Activated naive CD8-positive, alpha-beta T cell treated with anti-CD3 and anti-CD28 coated beads for 36 hours (primary cell): ENCODE measurements around the gene ANXA6. TPM values are rescaled to one million over a fixed set of nuclear protein-coding genes. Genes with fewer than 3 reads are reported as not detected.
A peak's percentile ranks its signal among the peaks of the same experiment; 100 is the strongest.

Source experiments
- DNase-seq: peaks from one replicate; pipeline ENCODE4 v3.0.0; 2021
- H3K27ac Mint-ChIP-seq: one replicate; pipeline ENCODE4 v1.8.0; 2022; ENCODE audit warnings: mild to moderate bottlenecking, moderate library complexity, mixed read lengths
- H3K27me3 Mint-ChIP-seq: one replicate; pipeline ENCODE4 v1.8.0; 2022; ENCODE audit warnings: mild to moderate bottlenecking, mixed read lengths
- H3K36me3 Mint-ChIP-seq: one replicate; pipeline ENCODE4 v1.8.0; 2021; ENCODE audit warnings: mild to moderate bottlenecking, mixed read lengths
- H3K4me1 Mint-ChIP-seq: one replicate; pipeline ENCODE4 v1.8.0; 2021; ENCODE audit warnings: mixed read lengths
- H3K4me3 Mint-ChIP-seq: one replicate; pipeline ENCODE4 v1.8.0; 2022; ENCODE audit warnings: mild to moderate bottlenecking, moderate library complexity, mixed read lengths
- H3K9me3 Mint-ChIP-seq: one replicate; pipeline ENCODE4 v1.8.0; 2022; ENCODE audit warnings: mixed read lengths
- total RNA-seq, 2 experiments: library from RNA; stranded (reverse); gene quantifications; one replicate each; pipeline ENCODE4 v1.2.3, GENCODE V29; 2021

Gene ANXA6
- total RNA-seq, 2 experiments from 2014 or later = 407 to 417 TPM

DNA sequence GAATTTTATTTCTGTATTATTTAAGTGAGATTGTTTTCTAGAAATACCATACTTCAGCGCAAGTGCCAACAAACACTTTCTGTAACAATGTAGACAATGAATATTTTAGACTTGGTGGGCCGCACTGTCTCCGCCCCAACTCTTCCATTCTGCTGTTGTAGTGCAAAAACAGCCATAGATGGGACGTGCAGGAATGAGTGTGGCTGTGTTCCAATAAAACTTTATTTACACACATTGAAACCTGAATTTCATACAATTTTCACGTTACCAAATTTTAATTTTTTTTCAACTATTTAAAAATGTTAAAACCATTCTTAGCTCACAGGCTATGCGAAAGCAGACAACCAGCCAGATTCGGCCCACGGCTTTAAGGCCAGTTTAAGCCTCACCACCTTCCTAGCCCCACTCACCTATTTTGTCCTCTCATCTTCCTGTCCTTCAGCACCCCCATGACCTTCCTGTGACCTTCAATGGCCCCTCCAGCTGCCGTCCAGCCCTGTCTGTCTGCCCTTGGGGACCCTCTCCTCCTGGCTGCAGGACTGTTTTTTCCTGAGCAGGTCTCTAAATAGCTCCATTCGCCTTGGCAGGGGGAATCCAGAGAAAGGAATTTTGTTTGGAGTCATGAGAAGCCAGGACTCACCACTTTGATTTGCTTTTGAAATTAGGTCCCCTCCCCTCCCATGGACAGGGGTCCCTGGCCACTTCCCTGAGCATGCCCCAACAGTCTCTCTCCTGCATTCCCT, 11.2 kb upstream of the ANXA6 start:
- DNase-seq = no peak
- Mint-ChIP-seq H3K36me3 (no peaks in the 10 kb centered on the region), H3K4me1 (peaks cover 17% of the 10 kb centered on the region), H3K27ac (no peak overlapping the region), H3K9me3 (no peaks in the 10 kb centered on the region), H3K27me3 (no peaks in the 10 kb centered on the region), H3K4me3 (no peak overlapping the region)

DNA sequence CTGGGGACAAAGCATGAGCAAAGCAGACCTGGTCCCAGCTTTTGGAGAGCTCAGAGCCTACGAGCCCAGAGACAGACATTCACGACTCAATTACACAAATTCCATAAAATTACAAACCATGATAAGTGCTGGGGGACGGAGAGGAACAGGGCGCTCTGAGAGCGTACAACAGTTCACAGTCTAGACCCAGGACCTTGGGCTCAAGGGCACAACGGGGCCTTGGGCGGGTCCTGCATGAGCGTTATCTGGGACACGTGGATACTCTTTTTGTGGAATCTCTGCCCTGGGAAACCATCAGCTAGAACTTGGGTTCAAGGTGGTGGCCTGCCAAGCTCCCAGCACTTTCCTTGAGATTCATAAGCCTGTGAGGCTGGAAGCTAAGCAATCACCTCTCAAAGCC, 9.4 kb upstream of the ANXA6 start:
- Mint-ChIP-seq H3K36me3 (no peaks in the 10 kb centered on the region), H3K27me3 (no peaks in the 10 kb centered on the region), H3K4me3 (no peak overlapping the region), H3K9me3 (no peaks in the 10 kb centered on the region), H3K4me1 (peaks cover 17% of the 10 kb centered on the region), H3K27ac (no peak overlapping the region)
- DNase-seq = no peak

DNA sequence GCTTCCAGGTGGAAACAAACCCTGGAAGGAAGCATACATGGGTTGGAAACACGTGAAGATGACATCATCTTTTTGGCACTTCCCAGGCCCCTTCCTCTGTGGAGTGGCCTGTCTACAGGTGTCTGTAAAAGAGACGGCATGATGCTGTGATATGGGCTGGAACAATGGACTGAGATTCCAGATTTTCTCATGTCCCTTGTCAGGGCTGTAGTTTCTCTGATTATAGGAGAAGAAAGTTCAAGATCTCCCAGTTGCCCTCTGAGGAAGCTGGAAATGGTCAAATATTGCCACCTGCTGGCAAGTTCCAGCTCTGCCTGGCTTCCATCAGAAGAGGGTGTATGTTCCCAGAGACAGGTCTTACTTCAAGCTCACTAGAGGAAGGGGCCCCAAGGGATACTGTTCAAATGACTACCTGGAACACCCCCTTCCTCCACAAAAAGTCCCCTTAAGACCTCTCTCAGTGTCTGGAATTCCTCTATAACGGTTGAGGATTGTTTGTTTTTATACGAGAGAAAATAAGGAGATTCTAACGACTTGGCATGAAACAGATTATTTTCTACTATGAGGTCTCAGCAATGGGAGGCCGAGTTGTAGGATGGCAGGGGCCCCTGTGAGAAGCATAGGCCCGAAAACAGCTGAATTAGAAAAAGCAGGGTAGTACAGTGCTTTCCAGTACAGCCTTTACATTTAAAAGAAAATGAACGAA, 7.3 kb upstream of the ANXA6 start:
- no peaks in the 10 kb centered on the region for H3K9me3 Mint-ChIP-seq
- H3K27ac Mint-ChIP-seq = no peak overlapping the region
- H3K4me3 Mint-ChIP-seq = no peak overlapping the region
- no peaks in the 10 kb centered on the region for H3K36me3 Mint-ChIP-seq
- H3K4me1 Mint-ChIP-seq = peaks cover 10% of the 10 kb centered on the region
- H3K27me3 Mint-ChIP-seq = no peaks in the 10 kb centered on the region
- DNase-seq = peak; percentile 73

DNA sequence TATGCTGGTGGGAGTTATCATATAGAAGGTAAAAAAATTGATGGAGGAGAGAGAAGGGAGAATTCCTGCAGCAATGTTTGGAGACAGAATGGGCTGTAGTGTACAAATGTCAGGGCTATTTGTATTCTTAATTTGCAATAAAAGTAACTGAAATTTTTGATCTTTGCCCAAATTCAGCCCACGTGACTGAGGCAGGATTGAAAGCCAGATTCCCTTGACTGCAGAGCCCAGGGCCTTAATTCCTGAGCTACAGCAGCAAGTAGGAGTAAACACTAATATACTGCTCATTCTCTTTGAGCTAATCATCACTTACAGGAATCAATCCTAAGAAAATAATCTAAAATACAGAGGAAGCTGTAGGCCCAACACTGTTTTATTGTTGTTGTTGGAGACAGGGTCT, 5.2 kb upstream of the ANXA6 start:
- Mint-ChIP-seq H3K4me3 (no peak overlapping the region), H3K9me3 (no peaks in the 10 kb centered on the region), H3K27me3 (no peaks in the 10 kb centered on the region), H3K36me3 (no peaks in the 10 kb centered on the region), H3K27ac (no peak overlapping the region), H3K4me1 (peaks cover 23% of the 10 kb centered on the region)
- no peak for DNase-seq

DNA sequence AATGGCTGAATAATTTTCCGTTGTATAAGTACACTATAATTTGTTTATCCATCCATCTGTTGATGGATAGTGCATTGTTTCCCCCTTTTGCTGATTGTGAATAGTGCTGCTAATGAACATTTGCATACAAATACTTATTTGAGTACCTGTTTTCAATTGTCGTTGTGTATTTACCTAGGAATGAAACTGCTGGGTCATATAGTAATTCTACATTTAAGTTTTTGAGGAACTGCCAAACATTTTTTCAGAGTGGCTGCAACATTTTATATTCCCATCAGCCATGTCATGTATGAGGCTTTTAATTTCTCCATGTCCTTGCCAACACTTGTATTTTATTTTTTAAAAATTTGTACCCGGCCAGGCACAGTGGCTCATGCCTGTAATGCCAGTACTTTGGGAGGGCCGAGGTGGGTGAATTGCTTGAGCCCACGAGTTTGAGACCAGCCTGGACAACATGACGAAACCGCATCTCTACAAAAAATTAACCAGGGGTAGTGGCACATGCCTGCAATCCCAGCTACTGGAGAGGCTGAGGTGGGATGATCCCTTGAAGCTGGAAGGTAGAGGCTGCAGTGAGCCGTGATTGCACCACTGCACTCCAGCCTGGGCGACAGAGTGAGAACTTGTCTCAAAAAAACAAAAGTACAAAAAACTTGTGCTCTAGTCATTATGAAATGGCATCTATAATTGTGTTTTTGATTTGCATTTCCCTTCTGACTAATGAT, 2.2 kb upstream of the ANXA6 start:
- H3K27me3 Mint-ChIP-seq = no peaks in the 10 kb centered on the region
- no peak for DNase-seq
- H3K4me1 Mint-ChIP-seq = peaks cover 28% of the 10 kb centered on the region
- H3K4me3 Mint-ChIP-seq = no peak overlapping the region
- H3K36me3 Mint-ChIP-seq = peaks cover 17% of the 10 kb centered on the region
- no peaks in the 10 kb centered on the region for H3K9me3 Mint-ChIP-seq
- peak overlapping the region; percentile 26 for H3K27ac Mint-ChIP-seq

DNA sequence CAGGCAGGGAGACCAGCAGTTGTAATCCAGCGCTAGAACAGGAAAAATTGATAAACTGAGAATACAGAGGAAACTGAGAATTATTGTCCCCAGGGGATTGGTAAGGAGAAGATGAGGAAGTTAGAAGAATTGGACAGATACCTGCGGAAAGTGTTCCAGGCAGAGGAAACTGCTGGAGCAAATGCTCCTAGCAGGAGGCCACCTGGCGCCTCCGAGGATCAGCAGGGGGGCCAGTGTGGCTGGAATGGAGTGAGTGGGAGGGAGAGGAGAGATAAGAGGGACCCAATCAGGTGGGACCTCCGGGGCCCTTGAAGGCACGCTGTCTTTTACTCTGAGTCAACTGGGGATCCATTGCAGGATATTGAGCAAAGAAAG, 695 bp upstream of the ANXA6 start:
- Mint-ChIP-seq H3K4me1 (peaks cover 34% of the 10 kb centered on the region), H3K9me3 (no peaks in the 10 kb centered on the region), H3K27ac (peak overlapping the region; percentile 92), H3K27me3 (no peaks in the 10 kb centered on the region), H3K36me3 (peaks cover 27% of the 10 kb centered on the region), H3K4me3 (peak overlapping the region; percentile 92)
- DNase-seq = peak; percentile 30

DNA sequence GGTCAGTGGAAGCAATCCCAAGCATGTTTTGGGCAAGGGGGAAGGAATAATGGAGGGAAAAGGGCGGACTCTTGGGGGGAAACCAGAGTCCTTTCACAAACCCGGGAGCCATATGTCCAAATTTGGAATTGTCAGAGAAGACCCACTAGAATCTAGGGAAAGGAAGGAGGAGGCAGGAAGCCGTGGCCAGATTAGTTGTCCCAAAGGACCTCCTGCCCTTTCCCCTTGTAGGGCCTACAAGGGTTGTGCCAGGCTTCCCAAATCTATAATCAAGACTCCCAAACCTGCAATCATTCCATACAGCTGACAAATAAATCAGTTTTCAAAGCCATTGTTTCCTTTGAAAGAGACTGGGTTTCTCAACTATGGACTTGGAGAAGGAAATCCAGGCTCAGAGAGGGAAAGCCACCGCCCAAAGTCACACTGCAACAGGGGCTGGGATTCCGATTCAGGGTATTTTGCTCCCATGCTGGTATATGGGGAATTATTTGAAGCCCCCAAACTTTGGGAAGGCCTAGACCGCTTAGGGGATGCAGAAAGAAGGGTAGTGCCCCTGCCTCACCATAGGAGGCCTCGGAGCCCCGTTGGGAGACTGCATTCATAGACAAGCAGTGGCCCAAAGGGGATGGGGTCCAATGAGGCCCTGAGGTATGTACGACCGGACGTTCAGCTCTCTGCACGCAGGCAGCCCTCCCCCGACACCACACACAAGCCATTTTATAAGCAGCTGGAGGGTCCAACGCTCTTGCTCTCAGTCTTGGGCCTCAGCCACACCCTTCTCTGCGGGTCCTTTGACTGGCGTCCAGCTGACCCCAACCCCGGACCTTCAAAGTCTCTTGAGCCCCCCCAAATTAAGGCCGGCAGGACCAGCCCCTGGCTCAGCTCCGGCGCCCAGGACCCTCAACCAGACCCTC, 815 bp downstream of the ANXA6 start:
- Mint-ChIP-seq H3K4me1 (peaks cover 50% of the 10 kb centered on the region), H3K36me3 (peaks cover 41% of the 10 kb centered on the region), H3K4me3 (peak overlapping the region; percentile 92), H3K27me3 (no peaks in the 10 kb centered on the region), H3K9me3 (no peaks in the 10 kb centered on the region), H3K27ac (peak overlapping the region; percentile 92)
- peak; percentile 30 for DNase-seq

DNA sequence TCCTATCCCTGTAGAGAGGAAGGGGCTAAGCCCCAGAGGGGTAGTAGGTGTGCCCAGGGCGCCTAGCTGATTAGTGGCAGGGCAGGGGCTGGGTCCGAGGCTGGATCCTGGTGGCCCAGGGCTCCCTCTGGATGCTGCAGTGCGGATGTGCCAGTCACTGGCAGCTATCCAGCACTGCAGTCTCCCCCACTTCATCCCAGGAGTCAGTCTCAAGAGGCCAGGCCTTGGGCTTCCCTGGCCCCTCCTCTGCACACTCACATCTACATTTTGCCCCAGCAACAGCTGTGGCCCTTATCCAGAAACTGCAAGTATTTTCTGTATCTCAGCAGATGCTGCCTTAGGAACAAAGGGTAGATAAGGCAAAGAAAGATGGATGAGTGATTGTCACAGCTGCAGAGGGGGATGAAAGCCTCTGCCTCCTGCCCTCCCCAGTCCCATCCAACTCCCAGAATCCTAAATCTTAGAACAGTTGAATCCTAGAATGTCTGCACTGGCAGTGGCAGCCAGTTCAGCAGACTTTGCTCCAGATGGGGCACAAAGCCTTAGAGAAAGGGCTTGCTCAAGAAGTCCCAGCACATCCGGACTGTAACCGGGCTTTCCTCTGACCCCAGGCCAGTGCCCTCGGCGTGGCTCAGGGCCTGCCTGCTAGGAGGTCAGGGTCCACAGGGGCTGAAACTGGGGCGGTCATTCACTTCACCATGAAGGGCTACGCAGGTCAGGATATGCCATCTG, 1.6 kb downstream of the ANXA6 start:
- H3K27ac Mint-ChIP-seq = peak overlapping the region; percentile 92
- no peaks in the 10 kb centered on the region for H3K9me3 Mint-ChIP-seq
- peak overlapping the region; percentile 92 for H3K4me3 Mint-ChIP-seq
- DNase-seq = peak; percentile 31
- peaks cover 58% of the 10 kb centered on the region for H3K4me1 Mint-ChIP-seq
- H3K27me3 Mint-ChIP-seq = no peaks in the 10 kb centered on the region
- peaks cover 46% of the 10 kb centered on the region for H3K36me3 Mint-ChIP-seq

DNA sequence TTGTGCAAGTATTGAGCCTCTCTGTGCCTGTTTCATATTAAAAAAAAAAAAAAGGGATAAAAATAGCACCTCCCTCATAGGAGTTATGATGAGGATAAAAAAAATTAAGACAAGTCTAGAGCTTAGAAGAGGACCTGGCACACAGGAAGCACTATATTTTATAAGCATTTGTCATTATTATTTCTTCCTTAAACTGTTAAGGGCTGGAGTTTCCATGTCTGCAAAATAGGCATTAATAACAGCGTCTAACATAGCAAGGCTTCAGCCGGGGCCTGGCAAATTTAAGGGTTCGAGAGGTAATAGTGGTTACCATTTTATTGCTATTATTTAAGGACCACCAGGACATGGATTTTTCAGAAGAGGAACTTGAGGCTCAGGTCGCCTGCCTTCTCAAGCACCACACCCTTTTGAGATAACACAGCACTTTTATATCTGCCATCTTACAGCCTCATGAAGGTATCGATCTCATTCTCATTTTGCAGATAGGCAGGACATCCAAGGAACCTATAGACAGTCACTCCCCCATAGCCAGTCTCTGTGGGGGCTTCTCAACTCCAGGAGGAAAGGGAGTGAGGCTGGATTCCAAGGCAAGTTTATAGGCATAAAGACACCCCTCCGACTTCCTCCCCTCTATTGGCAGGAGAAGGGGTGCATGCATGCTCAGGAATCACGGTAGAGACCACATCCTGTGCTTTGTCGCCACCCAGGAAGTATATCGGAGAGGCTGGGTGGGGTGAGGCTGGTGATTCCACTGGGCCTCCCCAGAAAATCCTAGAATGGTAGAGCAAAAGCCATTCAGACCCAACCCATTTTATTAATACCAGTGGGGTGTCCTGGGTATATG, 2.4 kb downstream of the ANXA6 start:
- peaks cover 66% of the 10 kb centered on the region for H3K4me1 Mint-ChIP-seq

DNA sequence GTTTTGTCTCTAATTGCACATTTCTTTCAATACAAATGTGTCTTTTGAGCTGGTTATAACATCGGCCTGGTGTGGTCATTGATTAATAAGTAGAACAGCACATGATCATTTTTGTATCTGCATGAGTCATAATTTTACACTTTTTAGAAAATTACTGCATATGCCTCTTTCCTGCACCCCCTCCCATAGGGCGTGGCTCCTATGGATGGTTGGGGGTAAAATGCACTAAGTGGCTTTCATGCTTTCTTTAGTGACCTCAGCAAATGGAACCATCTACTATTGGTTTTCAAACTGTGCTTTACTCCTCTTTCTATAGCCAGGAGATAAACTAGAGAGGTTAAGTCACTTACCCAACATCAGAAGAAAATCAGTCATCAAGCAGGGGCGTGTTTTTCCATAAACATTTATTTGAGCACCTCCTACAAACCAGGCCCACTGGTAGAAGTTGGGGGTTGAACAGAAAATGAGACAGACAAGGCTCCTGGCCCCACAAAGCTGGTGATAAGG, 3.8 kb downstream of the ANXA6 start:
- peak; percentile 62 for DNase-seq
- H3K27ac Mint-ChIP-seq = peak overlapping the region; percentile 92
- no peaks in the 10 kb centered on the region for H3K27me3 Mint-ChIP-seq
- H3K9me3 Mint-ChIP-seq = no peaks in the 10 kb centered on the region
- peaks cover 72% of the 10 kb centered on the region for H3K4me1 Mint-ChIP-seq
- H3K36me3 Mint-ChIP-seq = peaks cover 54% of the 10 kb centered on the region
- H3K4me3 Mint-ChIP-seq = peak overlapping the region; percentile 61

More for the DNA sequence above, 2.4 kb downstream of the ANXA6 start:
- peak; percentile 52 for DNase-seq
- Mint-ChIP-seq H3K9me3 (no peaks in the 10 kb centered on the region), H3K27me3 (no peaks in the 10 kb centered on the region), H3K36me3 (peaks cover 49% of the 10 kb centered on the region), H3K4me3 (peak overlapping the region; percentile 92), H3K27ac (peak overlapping the region; percentile 92)

DNA sequence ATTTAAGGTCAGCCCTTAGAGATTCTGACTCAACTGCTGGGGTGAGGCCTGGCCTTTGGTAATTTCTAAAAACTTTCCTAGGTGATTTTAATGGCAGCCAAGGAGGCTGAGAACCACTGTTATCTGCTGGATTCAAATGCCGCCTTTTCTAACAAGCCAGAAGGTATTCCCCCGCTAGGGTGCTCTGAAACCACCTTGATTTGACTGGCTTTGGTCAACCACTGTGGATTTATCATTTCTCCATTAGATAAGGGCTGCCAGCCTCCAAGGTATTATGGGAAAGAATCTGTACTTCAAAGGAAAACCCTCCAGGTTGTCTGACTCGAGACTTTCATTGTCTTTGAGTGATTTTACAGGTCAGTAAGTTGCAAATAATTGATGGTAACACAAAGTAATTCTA, 4.3 kb downstream of the ANXA6 start:
- Mint-ChIP-seq H3K36me3 (peaks cover 59% of the 10 kb centered on the region), H3K27ac (peak overlapping the region; percentile 92), H3K4me3 (peak overlapping the region; percentile 61), H3K27me3 (no peaks in the 10 kb centered on the region), H3K9me3 (no peaks in the 10 kb centered on the region), H3K4me1 (peaks cover 71% of the 10 kb centered on the region)
- DNase-seq = peak; percentile 26

DNA sequence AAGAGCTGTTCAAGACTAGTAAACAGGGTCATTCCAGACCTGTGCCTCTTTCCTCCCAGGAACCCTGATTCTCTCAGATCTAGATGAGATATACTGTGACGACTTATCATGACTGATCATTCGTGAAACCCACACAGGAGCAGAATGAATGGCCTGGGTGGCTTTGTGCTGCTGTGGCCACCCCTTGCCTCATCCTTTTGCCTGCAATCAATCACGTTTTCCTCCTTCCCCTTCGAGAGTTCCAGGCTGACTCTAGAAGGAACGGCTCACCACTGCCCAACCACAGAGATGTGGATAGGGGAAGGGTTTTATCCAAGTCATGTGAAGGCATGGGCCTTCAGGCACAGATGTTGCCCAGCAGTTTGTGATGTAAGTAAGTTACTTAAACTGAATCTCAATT, 5.8 kb downstream of the ANXA6 start:
- H3K27me3 Mint-ChIP-seq = no peaks in the 10 kb centered on the region
- peak overlapping the region; percentile 60 for H3K4me3 Mint-ChIP-seq
- no peaks in the 10 kb centered on the region for H3K9me3 Mint-ChIP-seq
- peaks cover 69% of the 10 kb centered on the region for H3K36me3 Mint-ChIP-seq
- H3K4me1 Mint-ChIP-seq = peaks cover 83% of the 10 kb centered on the region
- peak; percentile 70 for DNase-seq
- peak overlapping the region; percentile 92 for H3K27ac Mint-ChIP-seq

DNA sequence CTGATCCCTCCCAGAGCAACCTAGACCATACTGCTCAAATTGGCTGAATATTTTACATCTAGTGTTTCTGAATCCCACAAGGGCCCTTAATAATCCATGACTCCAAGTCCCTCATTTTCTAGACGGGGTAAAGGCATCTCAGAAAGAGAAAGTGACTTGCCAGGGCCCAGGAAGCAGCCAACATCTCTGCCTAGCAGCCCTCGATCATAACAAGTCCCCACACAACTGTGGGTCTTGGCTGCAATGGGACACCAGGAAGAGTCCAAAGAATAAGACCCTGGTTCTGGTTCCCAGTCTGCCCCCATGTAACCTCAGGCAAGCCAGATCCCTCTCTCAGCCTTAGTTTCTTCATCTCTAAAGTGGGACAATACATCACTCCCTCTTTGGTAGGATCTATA, 6.3 kb downstream of the ANXA6 start:
- Mint-ChIP-seq H3K27ac (peak overlapping the region; percentile 92), H3K36me3 (peaks cover 70% of the 10 kb centered on the region), H3K4me3 (peak overlapping the region; percentile 60), H3K27me3 (no peaks in the 10 kb centered on the region), H3K4me1 (peaks cover 87% of the 10 kb centered on the region), H3K9me3 (no peaks in the 10 kb centered on the region)
- no peak for DNase-seq
